SK-N-SH treated with all-trans-retinoic acid at 6 μM for 48 hours (cell line): ENCODE results near the gene SCG3.
"Not testable (repeated sequence)": the region's sequence is repeated elsewhere in the genome, so short reads cannot be mapped to it uniquely, and the experiment has no call there.

Experiments used
- GLIS3 ChIP-seq: fragments of 250-450 bp; sonication (Bioruptor Pico); IDR thresholded peaks from 2 replicates; pipeline ENCODE4 v1.5.0; 2020; ENCODE audit warnings: mild to moderate bottlenecking, moderate library complexity
- RARB ChIP-seq: fragments of 250-450 bp; sonication (Bioruptor Pico); IDR thresholded peaks from 2 replicates; pipeline ENCODE4 v1.8.0; 2021; ENCODE audit warnings: mild to moderate bottlenecking, moderate library complexity
- SNAI2 ChIP-seq: fragments of 250-450 bp; sonication (Bioruptor Pico); IDR thresholded peaks from 2 replicates; pipeline ENCODE4 v1.5.0; 2020; ENCODE audit warnings: mild to moderate bottlenecking, moderate library complexity
- ZFP3 ChIP-seq: fragments of 250-450 bp; sonication (Bioruptor Pico); IDR thresholded peaks from 2 replicates; pipeline ENCODE4 v1.5.0; 2020; ENCODE audit warnings: mild to moderate bottlenecking, moderate library complexity
- ZFP30 ChIP-seq: fragments of 450-650 bp; formaldehyde crosslinking; IDR thresholded peaks from 2 replicates; pipeline ENCODE4 v1.5.0; 2022; ENCODE audit warnings: mild to moderate bottlenecking, moderate library complexity
- ZNF565 ChIP-seq: fragments of 450-650 bp; formaldehyde crosslinking; conservative IDR thresholded peaks from 2 replicates; pipeline ENCODE4 v1.5.0; 2020; ENCODE audit warnings: low read depth, mild to moderate bottlenecking, moderate library complexity
- TF ChIP-seq, protein P1 (sequence below): fragments of 250-450 bp; sonication (Bioruptor Pico); IDR thresholded peaks from 2 replicates; pipeline ENCODE4 v1.5.1; 2021; ENCODE audit warnings: mild to moderate bottlenecking, moderate library complexity
- TF ChIP-seq, protein P2 (sequence below): fragments of 250-450 bp; sonication (Bioruptor Pico); IDR thresholded peaks from 2 replicates; pipeline ENCODE4 v1.5.1; 2020; ENCODE audit warnings: low read depth, mild to moderate bottlenecking, moderate library complexity

- not testable (repeated sequence) for TF ChIP-seq ZFP30, RARB, SNAI2, ZNF565, GLIS3, ZFP3 (CRISPR knock-in tag)
- TF ChIP-seq, protein P1, sequence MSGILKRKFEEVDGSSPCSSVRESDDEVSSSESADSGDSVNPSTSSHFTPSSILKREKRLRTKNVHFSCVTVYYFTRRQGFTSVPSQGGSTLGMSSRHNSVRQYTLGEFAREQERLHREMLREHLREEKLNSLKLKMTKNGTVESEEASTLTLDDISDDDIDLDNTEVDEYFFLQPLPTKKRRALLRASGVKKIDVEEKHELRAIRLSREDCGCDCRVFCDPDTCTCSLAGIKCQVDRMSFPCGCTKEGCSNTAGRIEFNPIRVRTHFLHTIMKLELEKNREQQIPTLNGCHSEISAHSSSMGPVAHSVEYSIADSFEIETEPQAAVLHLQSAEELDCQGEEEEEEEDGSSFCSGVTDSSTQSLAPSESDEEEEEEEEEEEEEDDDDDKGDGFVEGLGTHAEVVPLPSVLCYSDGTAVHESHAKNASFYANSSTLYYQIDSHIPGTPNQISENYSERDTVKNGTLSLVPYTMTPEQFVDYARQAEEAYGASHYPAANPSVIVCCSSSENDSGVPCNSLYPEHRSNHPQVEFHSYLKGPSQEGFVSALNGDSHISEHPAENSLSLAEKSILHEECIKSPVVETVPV, result not testable (repeated sequence)
- TF ChIP-seq, protein P2, sequence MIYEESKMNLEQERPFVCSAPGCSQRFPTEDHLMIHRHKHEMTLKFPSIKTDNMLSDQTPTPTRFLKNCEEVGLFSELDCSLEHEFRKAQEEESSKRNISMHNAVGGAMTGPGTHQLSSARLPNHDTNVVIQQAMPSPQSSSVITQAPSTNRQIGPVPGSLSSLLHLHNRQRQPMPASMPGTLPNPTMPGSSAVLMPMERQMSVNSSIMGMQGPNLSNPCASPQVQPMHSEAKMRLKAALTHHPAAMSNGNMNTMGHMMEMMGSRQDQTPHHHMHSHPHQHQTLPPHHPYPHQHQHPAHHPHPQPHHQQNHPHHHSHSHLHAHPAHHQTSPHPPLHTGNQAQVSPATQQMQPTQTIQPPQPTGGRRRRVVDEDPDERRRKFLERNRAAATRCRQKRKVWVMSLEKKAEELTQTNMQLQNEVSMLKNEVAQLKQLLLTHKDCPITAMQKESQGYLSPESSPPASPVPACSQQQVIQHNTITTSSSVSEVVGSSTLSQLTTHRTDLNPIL, result not testable (repeated sequence)
Measured at GRCh38 chr15:51648101-51648500, 33.2 kb upstream of the SCG3 start.
